IPS-18a (cell line): ENCODE measurements around the gene TRIP12.
"Not testable (repeated sequence)": the region's sequence is repeated elsewhere in the genome, so short reads cannot be mapped to it uniquely, and the experiment has no call there.

Source experiments
- H3K27ac ChIP-seq: one replicate; pipeline ENCODE4 v1.5.1; 2013; ENCODE audit warnings: low read length
- H3K27me3 ChIP-seq: one replicate; pipeline ENCODE4 v1.6.1; 2013; ENCODE audit warnings: mild to moderate bottlenecking, low read length; ENCODE audit not compliant: control insufficient read depth, insufficient read depth
- H3K36me3 ChIP-seq: one replicate; pipeline ENCODE4 v1.6.1; 2013; ENCODE audit warnings: low read depth, low read length; ENCODE audit not compliant: control insufficient read depth
- H3K4me1 ChIP-seq: one replicate; pipeline ENCODE4 v1.6.1; 2013; ENCODE audit warnings: low read depth, low read length; ENCODE audit not compliant: control insufficient read depth
- H3K4me3 ChIP-seq: one replicate; pipeline ENCODE4 v1.5.1; 2013; ENCODE audit warnings: low read length
- H3K9ac ChIP-seq: one replicate; pipeline ENCODE4 v1.6.1; 2013; ENCODE audit warnings: mild to moderate bottlenecking, low read length, moderate library complexity
- H3K9me3 ChIP-seq: one replicate; pipeline ENCODE4 v1.6.1; 2013; ENCODE audit warnings: low read depth, low read length; ENCODE audit not compliant: control insufficient read depth

TRIP12 gene

DNA sequence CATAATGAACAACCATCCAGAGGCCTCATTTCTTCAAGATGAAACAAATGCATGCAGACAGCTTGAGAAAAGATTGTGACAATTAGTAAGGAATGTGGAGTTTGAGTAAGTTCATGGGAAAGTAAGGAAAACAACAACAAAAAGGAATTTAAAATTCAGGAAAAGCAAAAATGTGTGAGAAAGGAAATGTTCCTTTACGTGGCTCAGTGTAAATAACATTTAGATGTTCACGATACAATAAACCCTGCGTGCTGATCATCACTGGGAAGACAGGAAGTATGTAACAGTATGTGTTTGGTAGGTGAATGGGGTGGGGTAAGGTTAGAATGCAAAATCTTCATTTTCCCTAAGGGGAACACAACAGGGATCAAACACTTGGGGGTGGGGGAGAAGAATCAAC is 72.7 kb downstream of the TRIP12 start:
- no peak overlapping the region for H3K4me3 ChIP-seq
- no peaks in the 10 kb centered on the region for H3K36me3 ChIP-seq
- no peak overlapping the region for H3K27ac ChIP-seq
- H3K9ac ChIP-seq: no peak overlapping the region
- peaks cover 7% of the 10 kb centered on the region for H3K4me1 ChIP-seq
- no peaks in the 10 kb centered on the region for H3K27me3 ChIP-seq
- no peaks in the 10 kb centered on the region for H3K9me3 ChIP-seq

DNA sequence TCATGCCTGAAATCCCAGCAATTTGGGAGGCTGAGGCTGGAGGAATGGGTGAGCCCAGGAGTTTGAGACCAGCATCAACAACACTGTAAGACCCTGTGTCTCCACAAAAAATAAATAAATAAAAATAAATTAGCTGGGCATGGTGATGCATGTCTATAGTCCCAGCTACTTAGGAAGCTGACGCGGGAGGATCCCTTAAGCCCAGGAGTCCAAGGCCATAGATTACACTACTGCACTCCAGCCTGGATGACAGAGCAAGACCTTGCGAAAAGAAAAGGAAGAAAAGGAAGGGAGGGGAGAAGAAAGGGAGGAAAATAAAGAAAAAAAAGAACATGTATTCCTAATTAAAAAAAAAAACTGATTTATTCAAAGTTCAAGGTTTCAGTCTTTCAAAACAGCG is 78.2 kb downstream of the TRIP12 start:
- H3K4me1 ChIP-seq: no peaks in the 10 kb centered on the region
- no peak overlapping the region for H3K4me3 ChIP-seq
- no peak overlapping the region for H3K9ac ChIP-seq
- no peaks in the 10 kb centered on the region for H3K27me3 ChIP-seq
- H3K9me3 ChIP-seq: no peaks in the 10 kb centered on the region
- H3K36me3 ChIP-seq: peaks cover 9% of the 10 kb centered on the region
- no peak overlapping the region for H3K27ac ChIP-seq

DNA sequence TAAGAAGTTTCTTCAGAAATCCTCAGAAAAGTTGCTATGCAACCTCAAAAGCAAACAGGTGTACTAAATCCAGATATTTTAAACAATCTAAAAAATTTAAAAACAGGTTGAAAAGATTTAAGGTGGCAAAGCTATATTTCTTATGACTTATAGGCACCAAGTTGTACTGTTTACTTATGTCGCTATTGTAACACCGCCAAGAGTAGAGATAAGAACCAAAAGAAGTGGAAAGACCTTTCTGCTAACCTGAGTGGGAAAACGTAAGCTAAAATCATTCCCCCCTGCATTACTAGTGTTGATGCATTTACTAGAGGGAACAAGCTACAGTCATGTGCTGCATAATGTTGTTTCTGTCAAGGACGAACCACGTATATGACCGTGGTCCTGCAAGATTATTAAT is 83.1 kb downstream of the TRIP12 start:
- Histone ChIP-seq H3K9me3 (no peaks in the 10 kb centered on the region), H3K27me3 (no peaks in the 10 kb centered on the region), H3K27ac (no peak overlapping the region), H3K4me3 (no peak overlapping the region), H3K9ac (no peak overlapping the region), H3K36me3 (peaks cover 16% of the 10 kb centered on the region), H3K4me1 (no peaks in the 10 kb centered on the region)

DNA sequence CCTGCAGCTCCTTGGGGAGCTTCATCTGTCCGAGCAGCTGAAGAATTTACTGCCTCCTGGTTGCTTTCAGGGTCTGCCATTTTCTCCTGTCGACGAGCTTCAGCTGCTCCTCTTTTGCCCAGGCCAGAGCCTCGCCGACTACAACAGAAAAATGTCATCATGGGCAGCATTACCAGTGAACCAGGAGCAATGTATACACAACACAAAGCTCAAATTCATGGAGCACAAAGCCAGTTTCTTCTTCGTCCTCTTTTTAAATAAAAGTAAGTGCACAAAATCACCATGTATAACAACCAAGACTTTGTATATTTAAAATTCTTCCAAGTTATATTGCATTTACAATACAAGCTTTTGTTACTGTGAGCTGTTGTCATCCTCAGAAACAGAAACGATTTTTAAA is 85.0 kb downstream of the TRIP12 start:
- Histone ChIP-seq H3K27ac (no peak overlapping the region), H3K9me3 (no peaks in the 10 kb centered on the region), H3K27me3 (no peaks in the 10 kb centered on the region), H3K36me3 (peaks cover 16% of the 10 kb centered on the region), H3K9ac (no peak overlapping the region), H3K4me1 (no peaks in the 10 kb centered on the region), H3K4me3 (no peak overlapping the region)

DNA sequence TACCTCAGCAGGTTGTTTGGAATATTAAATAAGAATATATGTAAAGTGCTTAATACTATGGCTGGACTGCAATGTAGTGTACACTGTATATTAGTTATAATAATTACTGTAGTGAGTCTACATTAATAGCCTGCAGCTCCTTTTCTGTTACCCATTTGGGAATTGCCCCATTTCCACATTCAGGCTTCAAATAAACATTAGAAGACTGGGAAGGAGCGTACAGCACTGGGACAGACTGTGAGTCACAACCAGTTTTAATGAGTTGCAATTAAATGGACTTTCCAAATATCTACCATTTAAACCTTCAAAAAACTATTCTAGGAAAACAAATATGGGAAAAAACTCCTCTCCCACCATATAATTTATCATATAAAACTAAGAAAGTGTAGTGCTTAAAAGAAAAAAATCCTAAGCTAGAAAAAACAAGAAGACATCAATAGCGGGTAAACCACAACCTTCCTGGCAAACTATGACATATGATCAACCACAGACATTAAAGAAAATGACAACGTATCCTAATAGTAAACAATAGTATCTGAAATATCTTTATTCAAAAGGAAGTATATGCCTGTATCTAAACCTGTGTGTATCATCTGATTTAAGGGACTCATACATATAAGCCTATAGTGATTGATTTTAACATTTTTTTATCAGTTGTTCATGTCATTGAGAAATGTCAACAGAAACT is 86.1 kb downstream of the TRIP12 start:
- Histone ChIP-seq H3K27me3 (no peaks in the 10 kb centered on the region), H3K36me3 (peaks cover 22% of the 10 kb centered on the region), H3K9ac (no peak overlapping the region), H3K9me3 (no peaks in the 10 kb centered on the region), H3K4me3 (no peak overlapping the region), H3K4me1 (no peaks in the 10 kb centered on the region), H3K27ac (no peak overlapping the region)

DNA sequence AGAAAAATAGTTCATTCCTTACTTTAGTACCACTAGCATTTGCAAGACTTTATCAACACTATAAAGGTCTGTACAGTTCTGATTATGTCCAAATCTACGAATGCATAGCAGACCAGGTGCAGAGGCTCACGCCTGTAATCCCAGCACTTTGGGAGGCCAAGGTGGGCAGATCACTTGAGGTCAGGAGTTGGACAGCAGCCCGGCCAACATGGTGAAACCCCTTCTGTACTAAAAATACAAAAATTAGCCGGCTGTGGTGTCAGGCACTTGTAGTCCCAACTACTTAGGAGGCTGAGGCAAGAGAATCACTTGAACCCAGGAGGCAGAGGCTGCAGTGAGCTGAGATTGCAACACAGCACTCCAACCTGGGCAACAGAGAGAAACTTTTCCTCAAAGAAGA is 87.4 kb downstream of the TRIP12 start:
- H3K9me3 ChIP-seq, H3K9ac ChIP-seq, H3K27ac ChIP-seq, H3K27me3 ChIP-seq, H3K4me1 ChIP-seq, H3K4me3 ChIP-seq: not testable (repeated sequence)
- peaks cover 18% of the 10 kb centered on the region for H3K36me3 ChIP-seq

DNA sequence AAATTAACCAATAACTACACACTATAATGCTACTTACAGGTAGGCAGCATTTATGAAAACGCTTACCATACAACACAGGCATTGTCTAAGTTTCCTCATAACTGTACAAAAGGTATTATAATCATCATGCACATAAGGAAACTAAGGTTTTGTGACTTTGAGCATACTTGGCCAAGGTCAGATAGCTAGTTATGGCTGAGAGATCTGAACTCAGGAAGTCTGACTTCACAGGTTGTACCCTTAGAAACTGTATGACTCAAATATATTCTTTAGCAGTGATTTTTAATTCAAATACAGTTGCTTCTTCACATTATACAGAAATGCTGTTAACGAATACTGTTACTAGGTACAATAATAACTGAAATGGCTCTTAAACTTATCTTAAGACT is 89.3 kb downstream of the TRIP12 start:
- Histone ChIP-seq H3K4me1 (no peaks in the 10 kb centered on the region), H3K4me3 (no peak overlapping the region), H3K27ac (no peak overlapping the region), H3K36me3 (peaks cover 29% of the 10 kb centered on the region), H3K27me3 (no peaks in the 10 kb centered on the region), H3K9me3 (no peaks in the 10 kb centered on the region), H3K9ac (no peak overlapping the region)

DNA sequence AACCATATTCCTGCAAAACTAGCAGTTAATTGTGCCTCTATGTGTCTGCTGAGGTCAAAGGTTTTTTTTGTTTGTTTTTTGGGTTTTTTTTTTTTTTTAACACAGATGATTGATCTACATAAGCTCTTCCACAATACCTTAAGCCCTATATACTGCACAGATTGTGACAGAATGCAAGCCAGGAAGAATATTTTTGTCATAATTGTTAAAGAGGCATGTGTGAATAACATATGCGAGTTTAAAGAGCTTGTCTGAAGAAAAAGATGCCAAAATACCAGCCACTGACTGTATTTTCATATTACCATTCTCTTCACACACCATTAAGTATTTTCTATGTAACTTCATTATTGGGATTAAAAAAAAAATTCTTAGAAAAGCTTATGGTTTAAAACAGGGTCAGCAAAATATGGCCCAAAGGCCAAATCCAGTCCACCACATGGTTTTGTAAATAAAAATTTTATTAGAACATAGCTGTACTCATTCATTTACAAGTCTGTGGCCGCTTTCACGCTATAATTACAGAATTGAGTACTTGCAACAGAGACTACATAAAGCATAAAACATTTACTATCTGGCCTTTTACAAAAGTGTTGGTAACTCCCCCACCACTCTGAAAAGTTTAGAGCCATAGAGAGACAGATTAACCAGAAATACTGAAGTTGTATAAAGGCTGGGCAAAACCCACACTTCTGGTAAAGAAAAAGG is 89.9 kb downstream of the TRIP12 start:
- H3K9ac ChIP-seq: no peak overlapping the region
- no peaks in the 10 kb centered on the region for H3K9me3 ChIP-seq
- H3K4me1 ChIP-seq: no peaks in the 10 kb centered on the region
- H3K36me3 ChIP-seq: peaks cover 31% of the 10 kb centered on the region
- no peaks in the 10 kb centered on the region for H3K27me3 ChIP-seq
- no peak overlapping the region for H3K27ac ChIP-seq
- no peak overlapping the region for H3K4me3 ChIP-seq

DNA sequence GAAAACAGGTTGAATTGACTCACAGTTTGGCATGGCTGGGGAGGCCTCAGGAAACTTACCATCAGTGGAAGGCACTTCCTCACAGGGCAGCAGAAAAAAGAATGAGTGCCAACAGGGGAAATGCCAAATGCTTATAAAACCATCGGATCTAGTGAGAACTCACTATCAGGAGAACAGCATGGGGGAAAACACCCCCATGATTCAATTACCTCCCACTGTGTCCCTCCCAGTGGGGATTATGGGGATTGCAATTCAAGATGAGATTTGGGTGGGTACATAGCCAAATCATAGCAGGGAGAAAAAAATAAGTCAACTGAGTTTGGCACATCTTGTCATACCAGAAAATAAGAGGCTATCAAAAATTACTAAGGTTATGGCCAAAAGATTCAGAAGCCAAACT is 96.3 kb downstream of the TRIP12 start:
- Histone ChIP-seq H3K27ac (no peak overlapping the region), H3K36me3 (peaks cover 17% of the 10 kb centered on the region), H3K4me3 (no peak overlapping the region), H3K27me3 (no peaks in the 10 kb centered on the region), H3K4me1 (no peaks in the 10 kb centered on the region), H3K9ac (no peak overlapping the region), H3K9me3 (no peaks in the 10 kb centered on the region)

DNA sequence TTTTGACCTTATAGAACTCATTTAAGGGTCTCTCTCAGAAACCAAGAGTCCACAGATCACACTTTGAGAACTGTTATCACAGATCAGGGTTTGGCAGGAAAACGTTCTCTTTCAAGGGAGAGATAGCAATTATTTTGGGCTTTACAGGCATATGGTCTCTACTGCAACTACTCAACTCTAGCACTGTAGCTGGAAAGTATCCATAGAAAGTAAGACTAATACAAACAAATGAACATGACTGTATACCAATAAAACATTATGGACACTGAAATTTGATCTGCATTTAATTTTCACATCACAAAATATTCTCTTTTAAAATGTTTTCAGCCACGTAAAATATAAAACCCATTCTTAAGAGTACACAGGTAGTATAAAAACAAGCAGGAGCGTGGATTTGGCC is 100.5 kb downstream of the TRIP12 start:
- no peak overlapping the region for H3K4me3 ChIP-seq
- no peak overlapping the region for H3K9ac ChIP-seq
- no peaks in the 10 kb centered on the region for H3K27me3 ChIP-seq
- peaks cover 19% of the 10 kb centered on the region for H3K36me3 ChIP-seq
- H3K9me3 ChIP-seq: no peaks in the 10 kb centered on the region
- H3K4me1 ChIP-seq: no peaks in the 10 kb centered on the region
- no peak overlapping the region for H3K27ac ChIP-seq

DNA sequence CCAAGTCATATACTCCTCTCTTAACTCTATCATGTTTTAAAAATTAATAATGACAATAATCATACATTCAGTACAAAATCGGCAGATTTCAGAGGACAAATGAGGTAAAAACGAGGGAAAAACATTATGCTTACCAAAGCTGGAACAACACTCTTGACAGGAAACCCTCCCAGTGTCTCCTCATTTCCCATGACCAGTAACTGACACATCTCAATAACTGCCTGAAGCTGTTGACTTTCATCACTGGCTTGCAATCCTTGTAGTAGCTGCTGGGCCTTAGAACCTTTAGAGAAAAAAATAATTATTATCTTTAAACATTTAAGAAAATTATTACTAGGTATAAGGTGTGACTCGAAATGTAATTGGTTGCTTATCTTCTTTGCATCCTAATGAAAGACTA is 103.6 kb downstream of the TRIP12 start:
- H3K4me1 ChIP-seq: no peaks in the 10 kb centered on the region
- no peak overlapping the region for H3K4me3 ChIP-seq
- H3K36me3 ChIP-seq: peaks cover 37% of the 10 kb centered on the region
- no peak overlapping the region for H3K9ac ChIP-seq
- no peaks in the 10 kb centered on the region for H3K27me3 ChIP-seq
- no peaks in the 10 kb centered on the region for H3K9me3 ChIP-seq
- H3K27ac ChIP-seq: no peak overlapping the region

DNA sequence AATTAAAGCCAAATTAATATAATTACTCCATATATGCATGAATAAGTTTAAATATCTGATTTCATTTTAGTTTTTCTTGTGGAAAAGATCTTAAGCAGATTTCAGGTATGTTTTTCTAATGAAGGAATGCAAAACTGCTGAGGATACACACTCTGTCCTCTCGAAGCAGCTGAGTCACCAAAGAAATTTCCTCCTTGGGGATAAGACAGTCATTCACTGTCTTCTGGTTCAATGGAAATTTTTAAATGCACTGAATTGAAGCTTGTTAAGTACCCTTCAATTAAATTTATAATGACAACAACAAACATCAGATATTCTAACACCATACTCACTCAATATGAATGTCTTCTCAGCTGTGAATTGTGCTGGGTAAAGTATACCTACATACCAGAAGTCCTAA is 106.0 kb downstream of the TRIP12 start:
- Histone ChIP-seq H3K27me3 (no peaks in the 10 kb centered on the region), H3K27ac (no peak overlapping the region), H3K36me3 (peaks cover 41% of the 10 kb centered on the region), H3K4me1 (no peaks in the 10 kb centered on the region), H3K9ac (no peak overlapping the region), H3K9me3 (no peaks in the 10 kb centered on the region), H3K4me3 (no peak overlapping the region)
